ENCODE results near the gene SH3PXD2A.
"Not testable (repeated sequence)": the region's sequence is repeated elsewhere in the genome, so short reads cannot be mapped to it uniquely, and the experiment has no call there.

SH3PXD2A gene

DNA sequence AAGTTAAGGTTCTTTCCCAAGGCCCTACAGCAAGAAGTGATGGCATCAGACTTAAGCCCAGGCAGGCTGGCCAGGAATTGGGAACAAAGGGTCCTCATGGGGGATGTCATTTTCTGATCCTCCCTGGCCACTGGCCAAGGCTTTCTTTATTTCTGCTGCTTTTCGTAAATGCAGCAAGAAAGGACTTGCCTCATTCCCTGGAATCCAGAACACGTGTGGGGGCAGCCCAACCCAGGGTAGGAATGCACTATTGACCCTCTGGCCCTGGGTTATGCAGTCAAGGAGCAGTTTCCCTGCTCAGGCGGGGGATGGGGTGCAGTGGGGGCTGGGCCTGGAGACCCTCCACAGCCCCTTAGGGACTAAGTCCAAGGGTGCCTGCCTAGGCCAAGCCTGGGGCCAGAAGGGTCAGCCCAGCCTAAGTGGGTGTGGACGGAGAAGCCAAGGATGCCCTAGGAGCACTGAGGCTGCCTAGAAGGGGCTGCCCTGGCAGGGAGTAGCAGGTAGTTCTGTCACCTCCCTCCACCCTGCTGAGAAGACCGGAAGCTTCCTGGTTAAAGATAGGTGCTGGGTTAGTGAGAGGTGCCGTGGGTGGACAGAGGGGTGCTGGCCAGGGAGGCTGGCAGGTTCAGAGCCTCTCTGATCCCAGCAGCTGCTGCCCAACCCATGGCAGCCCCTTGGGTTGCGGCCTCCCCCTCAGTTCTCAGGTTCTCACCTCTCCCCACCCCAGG is 179.2 kb downstream of the SH3PXD2A start:
- in situ Hi-C loops (cut with MboI; ENCODE audit: low sequenced_read_pairs) = no loop called here

DNA sequence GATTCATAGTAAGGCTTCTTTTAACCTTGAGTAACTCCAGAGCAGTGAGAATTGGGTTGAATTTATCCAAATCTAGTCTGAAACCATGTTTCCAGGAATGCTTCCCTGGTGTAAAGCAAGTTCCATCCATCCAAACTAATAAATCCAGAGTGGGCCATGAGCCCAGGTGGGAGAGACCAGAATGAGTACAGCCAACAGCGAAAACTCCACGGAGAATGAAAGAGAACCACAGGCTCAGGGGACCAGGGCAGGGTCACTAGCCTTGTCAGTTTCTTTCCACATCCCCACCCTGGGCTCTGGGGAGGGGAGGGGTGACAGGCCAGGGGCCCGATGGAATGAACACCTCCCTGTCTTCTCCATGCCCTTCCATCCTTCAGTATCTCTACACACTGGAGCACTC is 181.8 kb downstream of the SH3PXD2A start:
- in situ Hi-C loops (cut with MboI; ENCODE audit: low sequenced_read_pairs) = no loop called here

GRCh38 chr10:103672345-103672744 is 183.0 kb downstream of the SH3PXD2A start:
- in situ Hi-C loops (cut with MboI; ENCODE audit: low sequenced_read_pairs) = no loop called here

- in situ Hi-C loops (cut with MboI; ENCODE audit: low sequenced_read_pairs) = no loop called here
These were observed 184.1 kb downstream of the SH3PXD2A start for GRCh38 chr10:103671126-103671895.

- in situ Hi-C loops (cut with MboI; ENCODE audit: low sequenced_read_pairs) = no loop called here
These were observed 185.4 kb downstream of the SH3PXD2A start for GRCh38 chr10:103669944-103670343.

DNA sequence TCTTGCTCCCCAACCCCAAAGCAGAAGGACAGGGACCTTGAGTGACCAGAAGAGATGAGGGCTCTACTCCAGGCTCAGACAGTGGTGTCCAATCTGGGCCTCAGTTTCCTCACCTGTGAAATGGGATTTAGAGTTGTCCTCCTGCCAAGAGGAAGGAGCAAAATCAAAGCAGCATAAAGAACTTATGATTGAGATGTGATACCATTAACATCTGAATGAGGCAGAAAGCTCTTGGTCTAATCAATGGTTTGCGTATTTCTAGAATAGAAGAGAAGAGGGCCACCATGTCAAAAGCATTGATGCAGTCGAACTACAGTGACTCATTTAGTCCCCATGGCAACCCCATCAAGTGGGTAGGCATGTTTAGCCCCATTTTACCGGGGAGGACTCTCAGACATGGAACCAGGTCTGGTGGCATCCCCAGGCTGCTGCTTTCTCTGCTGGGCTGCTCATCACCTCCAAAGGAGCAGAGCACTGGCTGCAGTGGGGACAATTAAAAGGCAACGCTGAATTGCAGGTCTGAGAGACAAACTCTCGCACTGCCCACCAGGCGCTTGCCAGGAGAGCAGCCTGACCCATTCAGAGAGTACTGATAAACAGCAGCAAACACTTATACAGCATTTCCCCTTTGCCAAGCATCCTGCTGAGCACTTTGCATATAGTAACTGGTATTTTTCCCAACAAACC is 186.0 kb downstream of the SH3PXD2A start:
- in situ Hi-C loops (cut with MboI; ENCODE audit: low sequenced_read_pairs) = no loop called here

- in situ Hi-C loops (cut with MboI; ENCODE audit: low sequenced_read_pairs) = no loop called here
These were observed 186.8 kb downstream of the SH3PXD2A start for GRCh38 chr10:103668351-103669242.

- in situ Hi-C loops (cut with MboI; ENCODE audit: low sequenced_read_pairs) = no loop called here
These were observed 188.0 kb downstream of the SH3PXD2A start for GRCh38 chr10:103667356-103667755.

GRCh38 chr10:103666762-103667150 is 188.6 kb downstream of the SH3PXD2A start:
- in situ Hi-C loops (cut with MboI; ENCODE audit: low sequenced_read_pairs) = no loop called here

GRCh38 chr10:103666087-103666761 is 189.2 kb downstream of the SH3PXD2A start:
- in situ Hi-C loops (cut with MboI; ENCODE audit: low sequenced_read_pairs) = no loop called here

DNA sequence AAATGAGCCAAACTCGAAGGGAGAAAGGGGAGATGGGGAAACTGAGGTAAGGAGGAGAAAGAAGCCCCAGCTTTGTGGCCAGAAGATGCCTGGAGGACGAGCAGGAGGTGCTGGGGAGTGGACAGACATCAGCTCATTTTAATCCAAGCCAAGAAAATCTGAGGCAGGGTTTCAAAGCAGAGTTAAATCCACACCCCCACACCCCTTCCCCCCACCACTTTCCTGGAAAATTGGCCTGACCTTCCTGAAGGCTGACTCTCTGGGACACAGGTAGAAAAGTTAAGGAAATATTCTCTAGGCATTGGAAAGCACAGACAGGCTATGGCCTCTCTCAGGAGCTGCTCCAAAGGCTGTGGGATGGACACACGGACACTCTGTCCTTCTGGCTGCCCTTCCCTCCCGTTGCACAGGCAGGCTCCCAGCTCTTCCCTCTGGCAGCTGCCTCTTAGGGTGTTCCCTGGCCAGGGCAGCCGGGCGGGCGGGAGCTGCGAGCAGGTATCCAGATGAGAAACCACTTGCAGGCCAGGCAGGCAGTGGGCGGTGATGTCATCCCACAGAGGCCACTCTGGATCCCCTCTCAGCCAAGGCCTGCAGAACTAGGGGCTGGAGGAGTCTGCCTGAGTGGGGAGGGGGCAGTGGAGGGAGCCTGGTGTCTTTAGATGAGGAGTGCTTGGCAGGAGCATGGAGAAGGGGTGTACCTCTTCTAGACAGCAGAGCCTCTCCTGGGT is 190.1 kb downstream of the SH3PXD2A start:
- in situ Hi-C loops (cut with MboI; ENCODE audit: low sequenced_read_pairs) = no loop called here

- in situ Hi-C loops (cut with MboI; ENCODE audit: low sequenced_read_pairs) = no loop called here
These were observed 191.6 kb downstream of the SH3PXD2A start for GRCh38 chr10:103663802-103664201.

- in situ Hi-C loops (cut with MboI; ENCODE audit: low sequenced_read_pairs) = no loop called here
These were observed 192.1 kb downstream of the SH3PXD2A start for GRCh38 chr10:103663236-103663635.

DNA sequence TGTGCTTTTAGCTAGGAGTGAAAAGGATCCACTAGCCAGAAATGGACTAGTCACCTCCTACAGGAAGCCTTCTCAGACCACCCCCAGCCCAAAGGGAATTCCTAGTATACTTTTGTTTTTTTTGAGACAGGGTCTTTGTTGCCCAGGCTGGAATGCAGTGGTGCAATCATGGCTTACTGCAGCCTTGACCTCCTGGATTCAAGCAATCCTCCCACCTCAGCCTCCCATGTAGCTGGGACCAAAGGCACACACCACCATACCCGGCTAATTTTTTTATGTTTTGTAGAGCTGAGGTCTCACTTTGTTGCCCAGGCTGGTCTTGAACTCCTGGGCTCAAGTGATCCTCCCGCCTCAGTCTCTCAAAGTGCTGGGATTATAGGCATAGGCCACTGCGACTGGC is 192.7 kb downstream of the SH3PXD2A start:
- in situ Hi-C loops (cut with MboI; ENCODE audit: low sequenced_read_pairs) = not testable (repeated sequence)

- in situ Hi-C loops (cut with MboI; ENCODE audit: low sequenced_read_pairs) = no loop called here
These were observed 194.0 kb downstream of the SH3PXD2A start for GRCh38 chr10:103661198-103661950.

DNA sequence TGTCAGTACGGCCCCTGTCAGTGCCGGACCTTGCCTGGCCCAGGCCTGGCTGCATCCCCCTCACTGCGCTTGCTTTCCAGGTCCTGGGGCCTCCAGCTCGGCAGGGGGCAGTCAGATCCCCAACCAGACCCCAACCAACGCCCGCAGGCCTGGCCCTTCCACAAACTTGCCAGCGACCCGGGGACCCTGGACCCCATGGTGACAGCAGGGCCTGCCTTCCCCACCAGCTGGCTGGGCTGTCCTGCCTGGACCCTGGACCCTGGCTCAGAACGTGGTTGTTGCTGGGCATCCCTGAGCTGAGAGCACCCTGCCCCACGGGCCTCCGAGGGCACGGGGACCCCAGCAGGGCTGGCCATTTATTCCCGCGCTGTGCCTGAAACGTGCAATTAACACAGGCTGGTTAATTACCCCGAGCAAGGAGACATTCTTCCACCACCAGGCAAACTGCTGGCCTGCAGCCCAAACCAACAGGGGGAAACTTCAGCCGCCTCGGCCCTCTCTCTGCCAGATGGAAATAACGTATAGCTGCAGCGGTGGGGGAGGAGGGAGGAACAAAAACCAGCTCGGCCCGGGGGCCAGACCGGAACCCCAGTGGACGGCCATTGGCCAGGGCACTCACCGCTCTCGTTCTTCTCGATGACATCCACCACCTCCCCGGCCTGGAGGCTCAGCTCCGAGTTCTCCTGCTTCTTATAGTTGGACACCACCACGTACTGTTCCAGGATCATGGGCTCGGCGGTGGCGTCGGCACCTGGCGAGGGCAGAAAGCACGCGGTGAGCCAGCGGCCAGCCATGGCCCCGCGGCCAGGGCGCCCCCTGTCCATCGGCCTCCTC is 194.8 kb downstream of the SH3PXD2A start:
- in situ Hi-C loops (cut with MboI; ENCODE audit: low sequenced_read_pairs) = no loop called here

DNA sequence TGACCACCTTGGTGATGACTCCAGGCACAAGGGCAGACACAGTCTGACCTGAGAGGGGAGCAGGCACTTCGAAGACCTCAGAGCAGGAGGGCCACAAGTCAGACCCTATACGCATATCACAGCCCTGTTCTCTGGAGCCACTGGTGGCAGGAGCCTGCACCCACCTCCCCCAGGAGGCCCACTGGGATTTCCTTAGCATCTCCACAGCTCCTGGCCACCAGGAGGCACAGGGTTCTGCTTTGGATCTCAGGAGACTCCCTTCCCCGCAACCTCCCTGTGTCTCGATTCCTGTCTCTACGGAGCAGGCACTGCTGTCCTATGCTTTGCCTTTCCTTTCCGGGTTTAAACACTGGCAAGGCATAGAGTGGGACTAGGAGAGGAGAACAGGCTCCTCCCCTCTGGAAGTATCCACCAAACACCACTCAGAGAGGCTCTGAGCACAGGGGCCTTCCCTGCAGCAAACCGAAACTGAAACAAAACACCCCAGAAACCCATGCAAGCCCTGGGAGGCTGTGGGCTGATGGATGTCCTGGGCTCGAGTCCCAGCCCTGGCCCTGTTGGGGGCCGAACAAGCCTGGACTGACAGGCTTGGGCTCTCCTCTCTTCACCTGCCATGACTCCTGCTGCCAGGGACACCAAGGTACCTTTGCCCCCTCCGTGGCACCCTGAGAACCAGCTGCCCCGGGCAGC is 195.6 kb downstream of the SH3PXD2A start:
- in situ Hi-C loops (cut with MboI; ENCODE audit: low sequenced_read_pairs) = no loop called here
